H1 (cell line): ENCODE results near the gene TNNT3. TPM values are rescaled to one million over a fixed set of nuclear protein-coding genes. Genes with fewer than 3 reads are reported as not detected.
A peak's percentile ranks its signal among the peaks of the same experiment; 100 is the strongest.

Source experiments
- CTCF ChIA-PET: fragments of 300-600 bp; sonication (Branson Sonifier 250); formaldehyde crosslinking; loops from one replicate; lab custom pipeline; 2021; ENCODE audit not compliant: partially characterized antibody; lab: Charles Lee
- POLR2A ChIA-PET: fragments of 300-600 bp; sonication (Branson Sonifier 250); formaldehyde crosslinking; loops from one replicate; lab custom pipeline; 2021; ENCODE audit warnings: inconsistent platforms; ENCODE audit not compliant: partially characterized antibody; lab: Charles Lee
- DNase-seq, 2 experiments: peaks; one replicate each; pipeline versions ENCODE4 v3.0.0 to v3.0.0-alpha.2; 2010 to 2022; ENCODE audit warnings: low spot score in 2 of 2, low read depth in 1 of 2, mixed read lengths in 1 of 2
- FAIRE-seq: peaks from 2 replicates; lab custom pipeline; 2011; peaks lifted over from hg19 to GRCh38; lab: Jason Lieb, UNC
- H2AFZ ChIP-seq: 2 replicates; pipeline ENCODE4 v1.8.1; 2012; ENCODE audit warnings: low read length, inconsistent platforms
- H2AK5ac ChIP-seq: 2 replicates; pipeline ENCODE4 v1.6.1; 2013; ENCODE audit warnings: low read depth, low read length
- H2BK120ac ChIP-seq: replicated peaks from 2 replicates; pipeline ENCODE3; 2013; ENCODE audit warnings: low read depth, low read length, inconsistent platforms
- H2BK12ac ChIP-seq: 2 replicates; pipeline ENCODE4 v1.6.1; 2013; ENCODE audit warnings: low read depth, low read length
- H2BK15ac ChIP-seq: 2 replicates; pipeline ENCODE4 v1.6.1; 2013; ENCODE audit warnings: low read length
- H2BK20ac ChIP-seq: 2 replicates; pipeline ENCODE4 v1.6.1; 2013; ENCODE audit warnings: low read length
- H2BK5ac ChIP-seq: 2 replicates; pipeline ENCODE4 v1.6.1; 2013; ENCODE audit warnings: low read depth, low read length
- H3K14ac ChIP-seq: 2 replicates; pipeline ENCODE4 v1.6.1; 2013; ENCODE audit warnings: inconsistent platforms; ENCODE audit not compliant: insufficient read length
- H3K18ac ChIP-seq: 2 replicates; pipeline ENCODE4 v1.6.1; 2013; ENCODE audit warnings: low read length; ENCODE audit errors: extremely low read depth
- H3K23ac ChIP-seq: 2 replicates; pipeline ENCODE4 v1.6.1; 2013; ENCODE audit warnings: inconsistent platforms; ENCODE audit not compliant: insufficient read length
- H3K23me2 ChIP-seq: 2 replicates; pipeline ENCODE4 v1.6.1; 2013; ENCODE audit warnings: low read depth, low read length
- H3K27ac ChIP-seq: 2 replicates; pipeline ENCODE4 v1.6.1; 2011; ENCODE audit warnings: low read depth, low read length, inconsistent platforms
- H3K27me3 ChIP-seq, 4 experiments: replicated peaks in 1 of 4; 1 replicate in 1 of 4; 2 replicates in 3 of 4; pipeline versions ENCODE4 v1.6.1 to v1.8.1; 2011 to 2013; ENCODE audit warnings: low read length in 3 of 4, mild to moderate bottlenecking in 3 of 4, inconsistent platforms in 2 of 4, mixed read lengths in 2 of 4, moderate library complexity in 1 of 4; ENCODE audit not compliant: control insufficient read depth in 3 of 4, insufficient read depth in 3 of 4; ENCODE audit errors: extremely low read depth in 1 of 4
- H3K36me3 ChIP-seq, 4 experiments: 2 replicates each; pipeline versions ENCODE4 v1.6.1 to v1.8.1; 2011 to 2013; ENCODE audit warnings: mild to moderate bottlenecking in 4 of 4, low read length in 3 of 4, moderate library complexity in 2 of 4, control low read depth in 1 of 4, inconsistent platforms in 1 of 4; ENCODE audit not compliant: insufficient read depth in 4 of 4, control insufficient read depth in 2 of 4
- H3K4ac ChIP-seq: replicated peaks from 2 replicates; pipeline ENCODE3; 2013; ENCODE audit warnings: low read length, low read depth, mixed read lengths, inconsistent platforms; ENCODE audit not compliant: insufficient read length
- H3K4me1 ChIP-seq, 4 experiments: replicated peaks in 1 of 4; 1 replicate in 1 of 4; 2 replicates in 3 of 4; pipeline versions ENCODE4 v1.6.1 to v1.8.1; 2011 to 2013; ENCODE audit warnings: low read length in 3 of 4, inconsistent platforms in 2 of 4, mixed read lengths in 1 of 4; ENCODE audit not compliant: insufficient read depth in 4 of 4, control insufficient read depth in 3 of 4
- H3K4me2 ChIP-seq, 2 experiments: 2 replicates each; pipeline versions ENCODE4 v1.6.1 to v1.8.1; 2011 to 2013; ENCODE audit warnings: low read depth in 2 of 2, low read length in 2 of 2, control low read depth in 1 of 2, inconsistent platforms in 1 of 2, mild to moderate bottlenecking in 1 of 2; ENCODE audit not compliant: insufficient read depth in 1 of 2
- H3K4me3 ChIP-seq, 4 experiments: fragments of 200-600, 300-600 bp in 1 of 4; sonication (generic), shearing (Covaris generic), sonication (Bioruptor Twin) in 1 of 4; 2 replicates each; pipeline versions ENCODE4 v1.5.1 to v1.8.1; 2011 to 2016; ENCODE audit warnings: low read length in 4 of 4, low read depth in 3 of 4, control low read depth in 2 of 4, inconsistent platforms in 2 of 4, mild to moderate bottlenecking in 2 of 4, mixed read lengths in 1 of 4, moderate library complexity in 1 of 4; ENCODE audit not compliant: insufficient read depth in 2 of 4; ENCODE audit errors: extremely low read depth in 1 of 4
- H3K56ac ChIP-seq: replicated peaks from 2 replicates; pipeline ENCODE3; 2013; ENCODE audit warnings: low read depth, mild to moderate bottlenecking, mixed read lengths, low read length, inconsistent platforms; ENCODE audit not compliant: insufficient read length
- H3K79me1 ChIP-seq: 2 replicates; pipeline ENCODE4 v1.6.1; 2013; ENCODE audit warnings: low read depth, low read length, control low read depth
- H3K79me2 ChIP-seq, 2 experiments: 2 replicates each; pipeline versions ENCODE4 v1.6.1 to v1.8.1; 2012 to 2013; ENCODE audit warnings: low read length in 2 of 2, mild to moderate bottlenecking in 2 of 2, inconsistent platforms in 1 of 2; ENCODE audit not compliant: insufficient read depth in 2 of 2, control insufficient read depth in 1 of 2
- H3K9ac ChIP-seq, 4 experiments: replicated peaks in 1 of 4; 1 replicate in 1 of 4; 2 replicates in 3 of 4; pipeline versions ENCODE4 v1.6.1 to v1.8.1; 2011 to 2013; ENCODE audit warnings: low read depth in 3 of 4, low read length in 3 of 4, control low read depth in 2 of 4, mild to moderate bottlenecking in 2 of 4, moderate library complexity in 2 of 4, inconsistent platforms in 1 of 4; ENCODE audit errors: extremely low read depth in 1 of 4
- H3K9me3 ChIP-seq, 2 experiments: 2 replicates each; pipeline versions ENCODE4 v1.6.1 to v1.8.1; 2012 to 2013; ENCODE audit warnings: mild to moderate bottlenecking in 2 of 2, moderate library complexity in 2 of 2, control low read depth in 1 of 2, inconsistent platforms in 1 of 2, low read depth in 1 of 2, low read length in 1 of 2, mixed read lengths in 1 of 2; ENCODE audit not compliant: insufficient read depth in 2 of 2
- H4K20me1 ChIP-seq, 2 experiments: replicated peaks in 1 of 2; 2 replicates each; pipeline versions ENCODE3 to v1.8.1; 2011 to 2013; ENCODE audit warnings: inconsistent platforms in 2 of 2, low read length in 2 of 2, mild to moderate bottlenecking in 1 of 2; ENCODE audit not compliant: insufficient read depth in 2 of 2, control insufficient read depth in 1 of 2
- H4K5ac ChIP-seq: 2 replicates; pipeline ENCODE4 v1.6.1; 2013; ENCODE audit warnings: low read length, low read depth, mixed read lengths, inconsistent platforms; ENCODE audit not compliant: insufficient read length
- H4K8ac ChIP-seq: 2 replicates; pipeline ENCODE4 v1.8.0; 2013; ENCODE audit warnings: mild to moderate bottlenecking, moderate library complexity, low read length, inconsistent platforms; ENCODE audit not compliant: insufficient read depth; ENCODE audit errors: extremely low read depth
- H4K91ac ChIP-seq: replicated peaks from 2 replicates; pipeline ENCODE3; 2013; ENCODE audit warnings: low read length, mixed read lengths, inconsistent platforms; ENCODE audit not compliant: insufficient read length
- CREB1 ChIP-seq: IDR thresholded peaks from 2 replicates; pipeline ENCODE4 v1.6.1; 2012; ENCODE audit warnings: inconsistent platforms
- KDM1A ChIP-seq: fragments of 200-600, 300-600 bp; sonication (generic); IDR thresholded peaks from 2 replicates; pipeline ENCODE4 v1.7.1; 2016; ENCODE audit warnings: mild to moderate bottlenecking, low read length, borderline replicate concordance
- SP2 ChIP-seq: IDR thresholded peaks from 2 replicates; pipeline ENCODE4 v1.6.1; 2012; ENCODE audit warnings: mild to moderate bottlenecking, low read length, inconsistent platforms
- SP4 ChIP-seq: IDR thresholded peaks from 2 replicates; pipeline ENCODE4 v1.6.1; 2012; ENCODE audit warnings: low read length, inconsistent platforms
- TCF12 ChIP-seq: IDR thresholded peaks from 2 replicates; pipeline ENCODE4 v1.6.1; 2011; ENCODE audit warnings: low read depth, mild to moderate bottlenecking, low read length
- WGBS, 2 experiments: shearing (Covaris generic) in 1 of 2; methylation state at CpG; one replicate each; pipeline versions ENCODE4 v1.1.6 to v1.1.7; 2013 to 2015; ENCODE audit warnings: low lambda C conversion rate in 2 of 2, mixed read lengths in 2 of 2, inconsistent platforms in 1 of 2, low coverage in 1 of 2, missing lambda C conversion rate in 1 of 2; ENCODE audit not compliant: insufficient replicate concordance in 2 of 2, insufficient coverage in 1 of 2, insufficient read length in 1 of 2; ENCODE audit errors: extremely low coverage in 1 of 2, missing lambda C conversion rate in 1 of 2; 5-methylcytosine and 5-hydroxymethylcytosine counted together
- polyA plus RNA-seq, 7 experiments: library from polyadenylated mRNA; depleted of rRNA in 3 of 7; stranded (reverse) in 5 of 7; unstranded in 2 of 7; fragments of >200 nt in 5 of 7; fragments of 200-250 nt in 2 of 7; gene quantifications; 1 replicate in 5 of 7; 2 replicates in 1 of 7; 4 replicates in 1 of 7; pipeline versions ENCODE4 v1.2.1 to v1.2.3, GENCODE V29; 2011 to 2013; ENCODE audit warnings: missing spikeins in 2 of 7, mixed read lengths in 2 of 7
- total RNA-seq: library from RNA; stranded (reverse); fragmentation: NEBNext Ultra II Directional; extraction: Animal tissue kit (Norgen Biotek cat#: 25700); gene quantifications from 2 replicates; pipeline ENCODE4 v1.2.1, GENCODE V29; 2021

The TNNT3 gene
- total and polyA plus RNA-seq, 2 of the 8 experiments (the other 6 are each of a cell fraction or from before 2014, with no cell fraction given), result not detected

GRCh38 chr11:1879342-1879940 lies 40.1 kb upstream of the TNNT3 start:
- no peaks in the 10 kb centered on the region for H3K36me3 ChIP-seq
- H2BK5ac ChIP-seq, result no peak overlapping the region
- no peak overlapping the region for H2BK20ac ChIP-seq
- no peak overlapping the region for H3K23ac ChIP-seq
- no peak overlapping the region for H3K9ac ChIP-seq
- TF ChIP-seq CREB1, result no peak
- no peak for TF ChIP-seq SP4
- no peak for TF ChIP-seq TCF12
- no peak for TF ChIP-seq SP2
- no peak for TF ChIP-seq KDM1A
- TF ChIP-seq, all 59 proteins: peak for 0
- Histone ChIP-seq H3K14ac (no peak overlapping the region), H2AFZ (no peak overlapping the region), H2BK120ac (no peak overlapping the region), H3K4me3 (no peak overlapping the region), H4K91ac (no peak overlapping the region), H4K20me1 (no peaks in the 10 kb centered on the region), H3K9me3 (no peaks in the 10 kb centered on the region), H3K56ac (no peak overlapping the region), H2AK5ac (no peak overlapping the region), H3K79me2 (no peaks in the 10 kb centered on the region), H3K4me1 (peaks cover 0 to 5% (median 2%) of the 10 kb centered on the region in 4 experiments; a peak in 3 of 7 replicates), H2BK12ac (no peak overlapping the region), H3K23me2 (peaks cover under 1% of the 10 kb centered on the region; the same call in 1 of the 2 replicates), H3K27me3 (no peaks in the 10 kb centered on the region; a peak in 1 of 7 replicates), H3K4me2 (no peak overlapping the region), H3K27ac (no peak overlapping the region), H3K4ac (no peak overlapping the region), H4K8ac (peak overlapping the region; percentile 51; the same call in 1 of the 2 replicates), H2BK15ac (no peak overlapping the region), H3K18ac (no peak overlapping the region), H4K5ac (no peak overlapping the region), H3K79me1 (no peaks in the 10 kb centered on the region)
- DNase-seq (no peak), FAIRE-seq (no peak)
- WGBS, 2 experiments, result 97% methylated on average over 10 of the region's 13 CpGs; no CpG with 5 or more reads in 1 of the 2 experiments
- ChIA-PET POLR2A (no interaction called here), CTCF (interaction anchor here (0.7 to 5.5 kb wide), 8 partner anchors 8 to 285 kb away, joined by 3 to 156 read pairs (median 4); partner anchors contain the start of gene TNNT3)
